Measurements from ENCODE around the gene VAMP5.
A peak's percentile ranks its signal among the peaks of the same experiment; 100 is the strongest.
"Not testable (repeated sequence)": the region's sequence is repeated elsewhere in the genome, so short reads cannot be mapped to it uniquely, and the experiment has no call there.

VAMP5 gene

DNA sequence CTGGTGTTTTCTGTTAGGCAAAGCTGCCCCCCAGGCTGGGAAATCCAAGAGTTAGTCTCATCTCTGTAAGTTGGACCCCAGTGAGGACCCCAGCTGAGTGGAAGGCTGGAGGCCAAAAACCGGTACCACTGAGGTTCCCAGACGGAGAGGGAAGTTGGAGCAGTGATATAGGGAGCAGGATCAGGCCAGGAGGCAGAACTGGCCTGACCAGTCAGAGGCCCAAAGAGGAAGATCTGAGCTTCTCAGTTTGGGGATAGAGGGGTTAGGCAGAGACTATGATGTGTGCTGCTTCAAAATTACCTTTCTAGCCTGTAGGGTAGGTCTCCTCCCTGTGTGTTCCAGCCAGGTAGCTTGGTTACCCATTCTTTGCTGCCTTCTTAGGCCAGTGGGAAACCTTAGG is 6.7 kb downstream of the VAMP5 start:
- H3K27me3 ChIP-seq (ENCODE audit: insufficient read depth, low read depth, severe bottlenecking): no peaks in the 10 kb centered on the region
- H3K27ac ChIP-seq: no peak overlapping the region
- no peaks in the 10 kb centered on the region for H3K9me3 ChIP-seq (ENCODE audit: severe bottlenecking)
- DNase-seq: no peak
- no peak overlapping the region for H3K4me3 ChIP-seq (ENCODE audit: low read depth, low read length)
- TF ChIP-seq, protein P1, sequence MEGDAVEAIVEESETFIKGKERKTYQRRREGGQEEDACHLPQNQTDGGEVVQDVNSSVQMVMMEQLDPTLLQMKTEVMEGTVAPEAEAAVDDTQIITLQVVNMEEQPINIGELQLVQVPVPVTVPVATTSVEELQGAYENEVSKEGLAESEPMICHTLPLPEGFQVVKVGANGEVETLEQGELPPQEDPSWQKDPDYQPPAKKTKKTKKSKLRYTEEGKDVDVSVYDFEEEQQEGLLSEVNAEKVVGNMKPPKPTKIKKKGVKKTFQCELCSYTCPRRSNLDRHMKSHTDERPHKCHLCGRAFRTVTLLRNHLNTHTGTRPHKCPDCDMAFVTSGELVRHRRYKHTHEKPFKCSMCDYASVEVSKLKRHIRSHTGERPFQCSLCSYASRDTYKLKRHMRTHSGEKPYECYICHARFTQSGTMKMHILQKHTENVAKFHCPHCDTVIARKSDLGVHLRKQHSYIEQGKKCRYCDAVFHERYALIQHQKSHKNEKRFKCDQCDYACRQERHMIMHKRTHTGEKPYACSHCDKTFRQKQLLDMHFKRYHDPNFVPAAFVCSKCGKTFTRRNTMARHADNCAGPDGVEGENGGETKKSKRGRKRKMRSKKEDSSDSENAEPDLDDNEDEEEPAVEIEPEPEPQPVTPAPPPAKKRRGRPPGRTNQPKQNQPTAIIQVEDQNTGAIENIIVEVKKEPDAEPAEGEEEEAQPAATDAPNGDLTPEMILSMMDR (IDR thresholded peaks at IDR 0.05; ENCODE audit: low read depth, low read length): no peak
- H3K36me3 ChIP-seq: no peaks in the 10 kb centered on the region

DNA sequence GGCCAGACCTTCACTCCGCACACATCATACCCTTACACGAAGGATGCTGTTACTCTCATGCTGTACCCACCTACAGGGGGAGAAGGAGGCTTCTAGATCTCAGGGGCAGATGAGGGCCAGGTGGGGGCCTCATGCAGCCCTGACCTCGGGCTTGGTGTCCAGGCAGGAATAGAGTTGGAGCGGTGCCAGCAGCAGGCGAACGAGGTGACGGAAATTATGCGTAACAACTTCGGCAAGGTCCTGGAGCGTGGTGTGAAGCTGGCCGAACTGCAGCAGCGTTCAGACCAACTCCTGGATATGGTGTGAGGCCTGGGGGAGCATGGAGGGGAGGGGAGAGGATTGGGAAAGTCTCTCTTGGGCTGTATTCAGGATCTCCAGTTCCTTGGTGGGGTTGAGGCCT is 7.3 kb downstream of the VAMP5 start:
- Histone ChIP-seq H3K36me3 (no peaks in the 10 kb centered on the region; the same call in 1 of the 2 replicates), H3K27ac (no peak overlapping the region), H3K27me3 (ENCODE audit: insufficient read depth, low read depth, severe bottlenecking) (no peaks in the 10 kb centered on the region), H3K4me3 (ENCODE audit: low read depth, low read length) (no peak overlapping the region), H3K9me3 (ENCODE audit: severe bottlenecking) (no peaks in the 10 kb centered on the region)
- DNase-seq: no peak
- TF ChIP-seq, protein P1 (IDR thresholded peaks at IDR 0.05; ENCODE audit: low read depth, low read length): no peak

DNA sequence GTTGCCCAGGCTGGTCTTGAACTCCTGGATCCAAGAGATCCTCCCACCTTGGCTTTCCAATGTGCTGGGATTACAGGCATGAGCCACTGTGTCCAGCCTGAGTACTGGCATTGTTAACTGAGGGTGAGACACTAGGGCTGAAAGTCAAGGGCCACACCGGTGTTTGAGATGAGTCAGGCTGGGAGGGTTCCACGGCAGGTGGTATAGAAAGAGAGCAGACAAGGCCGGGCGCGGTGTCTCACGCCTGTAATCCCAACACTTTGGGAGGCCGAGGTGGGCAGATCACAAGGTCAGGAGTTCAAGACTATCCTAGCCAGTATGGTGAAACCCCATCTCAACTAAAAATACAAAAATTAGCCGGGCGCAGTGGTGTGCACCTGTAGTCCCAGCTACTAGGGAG is 8.1 kb downstream of the VAMP5 start:
- not testable (repeated sequence) for DNase-seq; H3K27me3 ChIP-seq (ENCODE audit: insufficient read depth, low read depth, severe bottlenecking); H3K9me3 ChIP-seq (ENCODE audit: severe bottlenecking); H3K36me3 ChIP-seq; H3K4me3 ChIP-seq (ENCODE audit: low read depth, low read length); H3K27ac ChIP-seq

DNA sequence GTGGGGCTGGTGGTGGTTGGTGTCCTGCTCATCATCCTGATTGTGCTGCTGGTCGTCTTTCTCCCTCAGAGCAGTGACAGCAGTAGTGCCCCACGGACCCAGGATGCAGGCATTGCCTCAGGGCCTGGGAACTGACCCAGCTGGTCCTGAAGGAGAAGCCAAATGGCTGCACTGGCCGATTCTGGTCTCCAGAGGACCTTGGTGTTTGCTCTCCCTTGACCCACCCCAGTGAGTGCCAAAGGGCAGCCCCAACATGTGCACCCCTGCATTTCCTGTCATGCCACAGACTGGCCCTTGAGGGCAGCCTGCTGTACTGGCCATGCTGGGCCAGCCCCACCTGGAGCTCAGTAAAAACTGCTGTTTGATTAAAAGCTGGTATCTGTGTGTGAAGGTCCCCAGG is 8.8 kb downstream of the VAMP5 start:
- no peak for DNase-seq
- Histone ChIP-seq H3K4me3 (ENCODE audit: low read depth, low read length) (no peak overlapping the region), H3K36me3 (peaks cover 12% of the 10 kb centered on the region), H3K27me3 (ENCODE audit: insufficient read depth, low read depth, severe bottlenecking) (no peaks in the 10 kb centered on the region), H3K9me3 (ENCODE audit: severe bottlenecking) (no peaks in the 10 kb centered on the region), H3K27ac (no peak overlapping the region)
- TF ChIP-seq, protein P1 (IDR thresholded peaks at IDR 0.05; ENCODE audit: low read depth, low read length): no peak

DNA sequence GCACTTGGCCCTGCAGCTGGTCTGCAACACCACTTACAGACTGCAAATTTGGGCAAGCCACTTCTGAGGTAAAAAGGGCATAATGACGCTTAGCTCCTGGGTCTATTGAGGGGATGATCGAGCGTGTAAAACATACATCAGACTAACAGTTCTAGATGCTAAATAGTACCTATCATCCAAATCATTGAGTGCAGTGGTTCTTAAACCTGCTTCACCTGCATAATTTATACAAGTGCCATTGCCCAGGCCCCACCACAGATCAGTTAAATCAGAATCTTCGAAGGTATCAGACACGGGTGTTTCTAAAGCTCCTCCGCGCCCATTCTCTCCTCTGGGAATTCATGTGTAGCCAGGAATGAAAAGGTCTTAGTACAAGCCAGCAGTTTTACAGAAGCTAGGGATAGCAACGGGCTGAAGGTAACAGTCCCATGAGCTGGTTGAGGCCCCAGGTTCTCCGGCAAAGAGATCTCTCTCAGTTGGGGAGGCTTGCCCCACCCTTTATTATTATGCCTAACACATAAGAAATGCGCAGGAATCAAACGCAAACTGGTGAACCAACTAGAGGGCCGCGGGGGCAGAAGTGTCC is 10.6 kb downstream of the VAMP5 start:
- TF ChIP-seq, protein P1 (IDR thresholded peaks at IDR 0.05; ENCODE audit: low read depth, low read length): no peak
- DNase-seq: no peak
- Histone ChIP-seq H3K4me3 (ENCODE audit: low read depth, low read length) (peak overlapping the region; percentile 83), H3K36me3 (peaks cover 18% of the 10 kb centered on the region), H3K27me3 (ENCODE audit: insufficient read depth, low read depth, severe bottlenecking) (no peaks in the 10 kb centered on the region), H3K9me3 (ENCODE audit: severe bottlenecking) (no peaks in the 10 kb centered on the region), H3K27ac (peak overlapping the region; percentile 77)

DNA sequence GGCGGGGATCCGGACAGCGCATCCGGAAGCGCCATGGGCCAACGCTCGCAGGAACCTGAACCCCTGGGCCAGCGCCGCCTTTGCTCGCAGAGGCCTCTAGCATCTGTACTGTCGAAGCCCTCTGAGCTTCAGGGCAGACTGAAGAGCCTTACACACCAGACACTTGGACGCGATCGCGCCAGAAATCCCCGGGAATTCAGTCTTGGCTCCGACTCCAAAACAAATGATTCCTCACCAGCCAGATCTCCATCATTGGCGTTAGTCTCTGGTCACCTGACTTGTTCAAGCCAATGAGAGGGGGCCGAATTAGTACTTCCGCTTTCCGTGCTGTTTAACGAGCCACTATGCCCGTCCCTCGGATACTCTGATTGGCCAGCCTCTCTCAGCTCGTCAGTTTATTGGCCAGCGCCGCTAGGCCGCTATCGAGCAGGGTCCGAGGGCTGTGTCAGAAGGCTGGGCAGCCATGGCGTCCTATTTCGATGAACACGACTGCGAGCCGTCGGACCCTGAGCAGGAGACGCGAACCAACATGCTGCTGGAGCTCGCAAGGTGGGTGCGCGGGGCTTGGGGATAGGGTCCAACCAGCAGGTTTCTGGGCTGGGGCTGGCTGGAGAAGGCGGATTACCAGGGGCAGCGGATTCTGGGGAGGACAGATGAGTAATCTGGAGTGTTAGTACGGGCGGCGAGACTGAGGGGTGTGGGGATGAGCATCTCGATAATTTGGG is 11.2 kb downstream of the VAMP5 start, which contains the start of gene RNF181:
Gene RNF181 (plus strand): TSS at position 445 of the 725 bp plus-strand sequence. CDS start 19 bp downstream, at position 464.
- peak within 1 kb of the TSS; percentile 77 for H3K27ac ChIP-seq
- no peaks in the 10 kb centered on the region for H3K9me3 ChIP-seq (ENCODE audit: severe bottlenecking)
- DNase-seq: peak; percentile 95
- peaks cover 18% of the 10 kb centered on the region for H3K36me3 ChIP-seq
- H3K4me3 ChIP-seq (ENCODE audit: low read depth, low read length): peak within 1 kb of the TSS; percentile 83
- TF ChIP-seq, protein P1 (IDR thresholded peaks at IDR 0.05; ENCODE audit: low read depth, low read length): no peak
- no peaks in the 10 kb centered on the region for H3K27me3 ChIP-seq (ENCODE audit: insufficient read depth, low read depth, severe bottlenecking)

Data from WERI-Rb-1 (cell line).